GM23248 (cell line): ENCODE results near the gene IGF2BP2.

Source experiments
- EZH2 ChIP-seq: fragments of 200-600 bp; sonication (generic); IDR thresholded peaks from 2 replicates; pipeline ENCODE4 v1.6.1; 2018; ENCODE audit warnings: antibody characterized with exemption, mild to moderate bottlenecking; ENCODE audit not compliant: insufficient read depth, poor library complexity, severe bottlenecking
- EZH2phosphoT487 ChIP-seq: fragments of 200-600 bp; sonication (generic); IDR thresholded peaks from 2 replicates; pipeline ENCODE4 v1.6.1; 2018; ENCODE audit warnings: antibody characterized with exemption, moderate library complexity, mild to moderate bottlenecking, low read depth; ENCODE audit not compliant: insufficient read depth

- TF ChIP-seq EZH2 (no peak), EZH2phosphoT487 (no peak)
Observed at GRCh38 chr3:185737740-185738680, 86.8 kb downstream of the IGF2BP2 start.
